Stimulated activated naive CD8-positive, alpha-beta T cell treated with anti-CD3 and anti-CD28 coated beads, Interleukin-15, Interleukin-2, amounts not matched to agents 100 U/mL and 50 U/mL, for 24 hours (primary cell): ENCODE data around the gene CFAP70.
A peak's percentile ranks its signal among the peaks of the same experiment; 100 is the strongest.

ENCODE experiments used
- ATAC-seq: fragments of 150-1000 bp; cut with Tn5 transposase; one replicate; pipeline ENCODE4 v1.10.0; 2021
- DNase-seq: peaks from one replicate; pipeline ENCODE4 v3.0.0; 2021

Gene CFAP70

DNA sequence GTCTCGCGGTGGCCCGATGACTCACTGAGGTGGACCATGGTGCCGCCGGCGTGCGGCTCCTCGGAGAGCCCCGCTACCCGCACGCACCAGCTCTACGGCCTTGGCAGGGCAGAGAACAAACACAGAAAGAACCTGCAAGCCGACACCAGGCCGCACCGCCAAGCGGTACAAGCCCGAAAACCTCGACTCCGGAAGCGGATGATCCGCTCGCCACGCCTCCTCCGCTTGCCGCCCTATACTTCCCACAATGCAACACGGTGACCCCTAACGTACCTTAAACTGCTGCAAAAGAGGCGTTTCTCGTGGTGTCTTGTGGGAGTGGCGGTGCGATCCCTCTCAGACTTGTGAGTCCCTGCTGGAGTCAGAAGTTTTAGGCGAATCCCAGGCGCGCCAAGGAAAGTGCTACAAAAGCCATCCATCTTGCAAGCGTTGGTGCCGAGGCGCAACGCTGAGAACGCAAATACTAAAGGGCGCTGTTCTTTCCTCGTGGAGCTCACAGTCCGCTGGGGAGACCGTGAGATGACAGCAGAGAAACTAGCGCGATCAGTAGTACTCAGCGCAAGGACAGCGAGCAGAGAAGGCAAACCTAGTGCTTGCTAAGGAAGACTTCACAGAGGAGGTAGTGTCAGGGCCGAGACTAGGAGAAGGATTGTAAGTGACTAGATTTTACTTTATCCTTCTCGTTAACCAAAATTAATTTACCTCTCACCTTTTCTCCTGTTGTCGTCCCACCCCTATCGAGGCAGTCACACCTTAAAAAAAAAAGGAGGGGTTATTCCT, 106.0 kb downstream of the CFAP70 start, which contains the start of gene MRPS16:
Gene MRPS16, minus strand, starts transcription at position 200 of the 780 bp plus-strand sequence. Its CDS starts 162 bp downstream, at position 38.
- ATAC-seq (peak; percentile 93), DNase-seq (peak; percentile 90)

DNA sequence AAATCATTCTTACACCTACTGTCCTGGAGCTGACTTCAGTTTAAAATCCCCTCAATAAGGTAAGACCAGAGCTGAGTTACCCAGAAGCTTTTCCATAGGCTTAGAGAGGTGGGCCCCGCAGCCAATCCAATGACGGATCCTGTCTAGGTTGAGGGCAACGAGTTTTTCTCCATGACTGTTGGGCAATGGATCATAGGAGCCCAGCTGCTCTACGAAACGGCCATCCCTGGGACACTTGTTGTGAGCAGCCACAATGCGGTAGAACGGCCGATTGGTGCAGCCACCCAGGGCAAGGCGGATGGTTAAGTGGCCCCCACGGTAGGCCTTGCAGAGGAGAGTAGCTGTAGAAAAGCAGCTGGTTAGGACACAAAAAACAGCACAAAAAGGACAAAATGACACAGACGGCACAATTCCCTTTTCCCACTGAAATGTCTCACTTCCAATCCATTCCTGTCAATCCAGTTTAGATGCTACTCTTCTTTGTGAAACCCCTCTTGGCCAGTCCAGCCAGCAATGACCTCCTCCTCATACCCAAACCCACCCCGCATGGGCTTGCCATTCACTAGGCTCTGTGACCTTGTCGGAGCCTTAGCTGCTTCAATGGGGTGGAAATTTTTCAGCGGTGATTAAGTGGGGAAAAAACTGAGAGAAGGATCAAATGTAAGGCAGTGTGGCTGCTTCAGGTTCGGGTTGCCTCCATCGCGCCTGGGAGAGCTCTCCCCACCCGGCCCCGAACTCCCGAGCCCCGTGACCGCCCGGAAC, 106.8 kb downstream of the CFAP70 start:
- peak; percentile 64 for ATAC-seq
- peak; percentile 20 for DNase-seq

- DNase-seq, result no peak
- no peak for ATAC-seq
These were observed 110.4 kb downstream of the CFAP70 start for GRCh38 chr10:73248259-73248724.

- no peak for ATAC-seq
- no peak for DNase-seq
These were observed 111.0 kb downstream of the CFAP70 start for GRCh38 chr10:73247509-73248258.

- DNase-seq, result peak; percentile 98
- peak; percentile 92 for ATAC-seq
These were observed 111.8 kb downstream of the CFAP70 start, which contains the start of gene DNAJC9 for GRCh38 chr10:73246646-73247508. Gene DNAJC9, minus strand, starts transcription at chr10:73247255. Its CDS starts 66 bp downstream, at chr10:73247189.

DNA sequence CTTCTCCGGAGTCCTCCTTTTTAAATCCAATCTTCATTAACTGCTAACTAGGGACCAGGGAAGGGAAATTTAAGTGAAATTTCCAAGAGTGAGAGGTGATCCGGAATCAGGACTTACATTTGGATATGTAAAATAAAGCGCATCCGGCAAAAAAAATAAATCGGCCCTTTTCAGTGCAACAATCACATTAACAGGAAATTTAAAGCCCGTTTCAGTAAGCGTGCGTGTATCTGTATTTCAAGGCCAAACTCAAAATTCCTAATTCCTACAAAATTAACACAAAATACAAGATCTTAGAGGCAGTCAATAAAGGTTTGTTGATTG, 112.4 kb downstream of the CFAP70 start:
- no peak for DNase-seq
- ATAC-seq, result no peak

DNA sequence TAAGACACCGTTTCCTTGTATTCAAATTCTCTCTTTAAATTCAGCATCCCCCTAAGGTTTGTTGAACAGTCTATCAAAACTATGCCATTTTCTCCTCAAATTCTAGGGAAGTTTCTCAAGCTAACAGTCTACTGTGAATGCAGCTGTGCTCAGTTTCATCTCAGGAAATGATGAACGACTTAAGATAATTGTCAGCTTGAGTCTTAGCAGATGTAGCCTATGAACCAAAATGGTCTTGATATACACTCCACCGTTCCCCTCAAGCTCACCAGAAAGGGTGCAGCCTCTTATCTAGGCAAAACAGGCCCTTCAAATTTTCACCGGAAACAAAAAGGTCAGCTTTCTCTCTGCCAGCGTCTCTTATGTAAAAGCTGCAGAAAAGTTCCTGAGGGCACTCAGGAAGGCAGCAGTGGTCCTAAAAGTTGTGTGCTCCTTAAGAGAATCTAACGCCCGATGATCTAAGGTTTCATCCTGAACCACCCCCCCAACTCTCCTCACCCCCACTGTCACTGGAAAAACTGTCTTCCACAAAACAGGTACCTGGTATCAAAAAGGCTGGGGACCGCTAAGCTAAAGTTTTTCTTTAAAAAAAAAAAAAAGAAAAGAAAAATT, 113.7 kb downstream of the CFAP70 start:
- no peak for DNase-seq
- no peak for ATAC-seq

- DNase-seq (no peak), ATAC-seq (no peak)
These were observed 118.8 kb downstream of the CFAP70 start for GRCh38 chr10:73239908-73240307.

GRCh38 chr10:73238990-73239566, 119.6 kb downstream of the CFAP70 start:
- DNase-seq, result no peak
- ATAC-seq, result no peak

- ATAC-seq, result no peak
- DNase-seq, result no peak
These were observed 124.0 kb downstream of the CFAP70 start for GRCh38 chr10:73234695-73235094.

DNA sequence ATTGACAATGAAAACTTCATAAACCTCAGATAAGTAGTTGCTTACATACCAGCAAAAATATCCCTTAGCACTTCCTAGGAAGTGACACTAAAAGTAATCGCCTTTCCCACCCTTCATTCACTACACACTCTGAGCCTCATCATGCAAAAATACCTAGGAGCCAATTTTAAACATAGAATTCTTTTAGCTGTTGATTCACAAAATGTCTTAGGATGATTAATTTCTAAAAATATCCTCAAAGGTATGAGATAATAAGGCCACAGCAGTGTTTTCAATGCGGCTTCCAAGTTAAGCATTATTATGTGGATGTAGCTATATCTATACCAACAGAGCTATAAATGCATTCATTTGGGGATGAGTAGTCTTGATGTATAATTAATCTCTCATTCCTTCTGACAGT, 124.8 kb downstream of the CFAP70 start:
- ATAC-seq (no peak), DNase-seq (no peak)

DNA sequence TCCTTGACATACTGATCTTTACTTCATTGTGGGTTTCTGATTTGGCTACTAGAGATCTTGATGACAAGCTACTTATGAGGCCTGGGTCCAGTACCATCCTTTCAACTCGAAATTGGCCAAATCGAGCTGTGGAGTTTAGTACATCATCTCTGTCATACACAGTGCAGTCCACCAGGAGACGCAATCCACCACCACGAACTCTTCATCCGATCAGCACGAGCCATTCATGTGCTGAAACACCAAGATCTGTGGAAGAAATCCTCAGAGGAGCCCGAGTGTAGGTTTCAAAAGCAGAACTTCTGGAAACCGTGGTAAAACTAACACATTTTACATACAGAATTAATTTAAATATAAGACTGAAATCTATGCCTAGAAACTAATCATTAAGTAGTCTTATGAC, 125.8 kb downstream of the CFAP70 start:
- ATAC-seq, result no peak
- no peak for DNase-seq

GRCh38 chr10:73229567-73229966, 129.1 kb downstream of the CFAP70 start:
- DNase-seq (no peak), ATAC-seq (no peak)

GRCh38 chr10:73228247-73228646, 130.4 kb downstream of the CFAP70 start:
- DNase-seq (no peak), ATAC-seq (no peak)

GRCh38 chr10:73226663-73227062, 132.0 kb downstream of the CFAP70 start:
- no peak for ATAC-seq
- DNase-seq, result no peak

GRCh38 chr10:73225518-73225917, 133.1 kb downstream of the CFAP70 start:
- DNase-seq, result no peak
- no peak for ATAC-seq

DNA sequence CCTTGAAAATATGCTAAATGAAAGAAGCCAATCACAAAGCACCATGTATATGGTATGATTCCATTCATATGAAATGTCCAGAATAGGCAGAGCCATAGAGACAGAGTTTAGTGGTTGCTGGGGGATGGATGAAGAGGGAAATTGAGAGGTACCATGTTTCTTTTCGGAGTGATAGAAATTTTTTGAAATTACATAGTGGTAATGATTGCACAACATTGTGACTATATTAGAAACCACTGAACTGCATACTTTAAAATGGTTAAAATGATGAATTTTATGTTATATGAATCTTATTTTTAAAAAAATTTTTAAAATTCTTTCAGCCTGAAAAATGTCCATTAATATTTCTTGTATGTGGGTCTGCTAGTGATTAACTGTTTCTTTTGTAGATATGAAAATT, 137.7 kb downstream of the CFAP70 start:
- ATAC-seq, result no peak
- DNase-seq, result no peak

DNA sequence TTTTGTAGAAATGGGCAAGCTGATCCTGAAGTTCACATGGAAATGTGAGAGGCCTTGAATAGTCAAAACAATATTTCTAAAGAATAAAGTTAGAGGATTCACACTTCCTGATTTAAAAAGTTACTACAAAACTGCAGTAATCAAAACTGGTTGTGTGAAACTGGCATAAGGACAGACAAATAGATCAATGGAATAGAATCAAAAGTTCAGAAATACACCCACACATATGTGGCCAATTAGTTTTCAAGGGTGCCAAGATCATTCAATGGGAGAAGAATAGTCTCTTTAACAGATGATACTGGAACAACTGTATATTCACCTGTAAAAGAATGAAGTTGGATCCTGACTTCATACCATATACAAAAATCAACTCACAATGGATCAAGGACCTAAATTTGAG, 139.3 kb downstream of the CFAP70 start:
- ATAC-seq (no peak), DNase-seq (no peak)

GRCh38 chr10:73218431-73219191, 140.1 kb downstream of the CFAP70 start:
- no peak for DNase-seq
- no peak for ATAC-seq

DNA sequence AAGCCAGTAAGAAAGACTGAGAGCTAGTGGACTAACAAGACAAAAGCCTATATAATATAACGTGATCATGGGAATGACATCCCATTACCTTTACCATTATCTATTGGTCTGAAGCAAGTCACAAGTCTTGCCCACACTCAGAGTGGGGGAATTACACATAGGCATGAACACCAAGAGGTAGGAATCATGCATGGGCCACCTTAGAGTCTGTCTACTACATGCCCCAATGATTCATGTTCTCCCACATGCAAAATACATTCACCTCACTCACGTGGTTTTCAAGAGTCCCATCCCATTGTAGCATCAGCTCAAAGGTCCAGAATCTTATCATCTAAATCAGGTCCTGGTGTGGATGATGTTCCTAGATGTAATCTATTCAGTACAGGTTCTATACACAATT, 141.0 kb downstream of the CFAP70 start:
- ATAC-seq (peak; percentile 52), DNase-seq (no peak)
